ENCODE results near the gene FBXL7. TPM values are rescaled to one million over a fixed set of nuclear protein-coding genes. Genes with fewer than 3 reads are reported as not detected.

FBXL7 gene
- not detected for total RNA-seq

DNA sequence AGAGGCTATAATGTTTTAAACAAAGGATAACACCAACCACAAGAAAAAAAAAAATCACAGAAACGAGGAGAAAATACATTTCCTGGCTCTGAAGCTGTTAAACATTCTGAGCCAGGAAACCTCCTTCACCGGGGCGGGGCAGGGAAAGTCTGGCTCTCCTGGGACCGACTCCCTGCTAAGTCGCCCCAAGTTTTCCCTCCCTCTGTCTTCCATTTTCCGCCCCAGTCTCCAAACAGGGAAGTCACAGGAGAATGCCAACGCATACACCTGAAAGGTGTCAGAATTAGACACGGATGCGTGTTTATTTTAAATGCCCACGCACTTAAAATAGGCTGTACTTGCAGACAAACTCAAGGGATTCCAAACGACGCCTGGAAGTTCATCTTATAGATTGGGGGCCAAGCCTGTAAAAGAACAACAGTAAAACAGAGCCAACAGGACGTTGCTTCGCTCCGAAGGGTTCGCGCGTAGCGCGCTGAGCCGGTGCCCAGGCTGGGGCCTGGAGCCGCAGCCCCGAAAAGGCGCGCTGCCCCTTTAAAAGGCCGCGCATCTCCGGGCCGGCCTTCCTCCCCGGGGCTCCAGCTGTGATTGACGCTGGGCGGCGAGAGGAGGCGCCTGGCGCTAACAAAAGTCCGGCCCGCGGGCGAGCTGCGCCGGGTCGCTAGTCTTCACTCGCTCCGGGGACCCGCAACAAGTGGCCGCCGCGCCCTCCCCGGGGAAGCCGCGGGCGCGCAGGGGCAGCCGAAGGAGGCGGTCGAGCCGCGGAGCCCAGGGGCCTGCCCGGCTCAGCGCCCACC lies at the start of gene FBXL7:
Gene FBXL7 (plus strand): TSS at position 653 of the 797 bp plus-strand sequence.
- H3K27me3 Mint-ChIP-seq = peaks cover 35% of the 10 kb centered on the region
- POLR2A ChIA-PET = no interaction called here
- H3K9me3 Mint-ChIP-seq = no peaks in the 10 kb centered on the region
- H3K27ac Mint-ChIP-seq = no peak within 1 kb of the TSS
- H3K4me1 Mint-ChIP-seq = no peaks in the 10 kb centered on the region
- DNase-seq (no peak), ATAC-seq (ENCODE audit: low read depth) (no peak)
- no peak within 1 kb of the TSS for H3K4me3 Mint-ChIP-seq
- H3K36me3 Mint-ChIP-seq = no peaks in the 10 kb centered on the region

DNA sequence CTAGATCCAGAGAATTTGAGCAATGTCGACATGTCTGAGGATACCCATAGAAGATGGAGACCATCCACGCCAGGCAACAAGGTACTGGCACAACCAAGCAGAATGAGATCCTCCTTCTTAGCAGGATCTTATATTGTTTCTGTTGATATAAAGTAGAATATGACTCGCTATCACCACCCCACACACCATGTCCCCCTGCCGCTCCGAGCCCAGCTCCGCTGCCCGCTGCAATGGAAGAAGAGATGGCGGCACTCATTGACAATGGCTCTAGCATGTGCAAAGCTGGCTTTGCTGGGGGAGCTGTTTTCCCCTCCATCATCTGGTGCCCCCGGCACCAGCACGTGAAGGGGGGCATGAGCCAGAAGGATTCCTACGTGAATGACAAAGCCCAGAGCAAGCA lies 49.5 kb upstream of the FBXL7 start:
- no peaks in the 10 kb centered on the region for H3K4me1 Mint-ChIP-seq
- ATAC-seq (ENCODE audit: low read depth) (no peak), DNase-seq (no peak)
- POLR2A ChIA-PET = no interaction called here
- no peaks in the 10 kb centered on the region for H3K27me3 Mint-ChIP-seq
- peaks cover 6% of the 10 kb centered on the region for H3K9me3 Mint-ChIP-seq
- H3K36me3 Mint-ChIP-seq = no peaks in the 10 kb centered on the region
- no peak overlapping the region for H3K27ac Mint-ChIP-seq
- no peak overlapping the region for H3K4me3 Mint-ChIP-seq

DNA sequence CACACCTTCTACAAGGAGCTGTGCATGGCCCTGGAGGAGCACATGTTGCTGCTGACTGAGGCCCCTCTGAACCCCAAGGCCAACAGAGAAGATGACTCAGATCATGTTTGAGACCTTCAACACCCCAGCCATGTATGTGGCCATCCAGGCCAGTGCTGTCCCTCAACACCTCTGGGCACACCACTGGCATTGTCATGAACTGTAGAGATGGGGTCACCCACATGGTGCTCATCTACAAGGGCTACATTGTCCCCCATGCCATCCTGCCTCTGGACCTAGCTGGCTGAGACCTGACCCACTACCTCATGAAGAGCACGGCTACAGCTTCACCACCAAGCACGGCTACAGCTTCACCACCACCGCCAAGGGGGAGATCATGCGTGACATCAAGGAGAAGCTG lies 49.0 kb upstream of the FBXL7 start:
- POLR2A ChIA-PET = no interaction called here
- Mint-ChIP-seq H3K4me3 (no peak overlapping the region), H3K4me1 (no peaks in the 10 kb centered on the region), H3K27ac (no peak overlapping the region), H3K9me3 (peaks cover 7% of the 10 kb centered on the region), H3K27me3 (no peaks in the 10 kb centered on the region), H3K36me3 (no peaks in the 10 kb centered on the region)
- ATAC-seq (ENCODE audit: low read depth) (no peak), DNase-seq (no peak)

DNA sequence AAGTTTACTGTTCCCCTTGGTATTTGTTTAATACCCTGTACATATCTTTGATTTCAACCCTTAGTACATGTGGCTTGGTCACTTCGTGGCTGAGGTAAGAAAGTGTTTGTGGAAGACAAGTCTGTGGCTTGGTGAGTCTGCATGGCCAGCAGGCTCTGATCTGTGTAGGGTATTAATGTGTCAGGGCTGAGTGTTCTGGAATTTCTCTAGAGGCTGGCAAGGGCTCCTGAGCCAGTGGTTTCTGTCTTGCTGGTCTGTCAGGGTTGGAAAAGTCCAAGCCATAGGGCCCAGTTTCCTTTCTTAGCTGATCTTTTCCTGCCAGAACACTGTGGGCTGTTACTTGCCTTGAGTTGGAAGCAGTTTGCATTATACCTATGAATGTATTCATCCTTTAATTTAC lies 48.0 kb upstream of the FBXL7 start:
- no peak for DNase-seq
- ATAC-seq (ENCODE audit: low read depth) = no peak
- H3K27me3 Mint-ChIP-seq = no peaks in the 10 kb centered on the region
- H3K9me3 Mint-ChIP-seq = peaks cover 8% of the 10 kb centered on the region
- POLR2A ChIA-PET = no interaction called here
- no peak overlapping the region for H3K27ac Mint-ChIP-seq
- no peak overlapping the region for H3K4me3 Mint-ChIP-seq
- H3K4me1 Mint-ChIP-seq = no peaks in the 10 kb centered on the region
- no peaks in the 10 kb centered on the region for H3K36me3 Mint-ChIP-seq

DNA sequence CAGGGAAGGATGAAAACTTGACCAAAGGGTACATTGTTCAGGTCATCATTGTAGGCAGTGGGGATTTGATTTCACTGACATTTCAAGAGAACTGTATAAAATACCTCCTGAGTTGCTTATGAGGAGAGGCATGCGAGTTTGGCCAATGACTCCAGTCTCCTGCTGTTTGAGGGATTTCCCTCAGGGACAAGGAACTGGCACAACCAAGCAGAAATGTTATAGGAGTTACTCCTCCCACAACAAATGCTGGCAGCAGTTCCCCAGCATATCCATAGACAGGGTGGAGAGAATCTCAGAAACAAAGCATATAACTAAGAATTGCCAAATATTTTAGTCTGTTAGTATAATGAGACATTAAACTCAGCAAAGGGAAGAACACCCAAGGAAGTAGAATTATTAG lies 47.2 kb upstream of the FBXL7 start:
- Mint-ChIP-seq H3K27ac (no peak overlapping the region), H3K36me3 (no peaks in the 10 kb centered on the region), H3K4me1 (no peaks in the 10 kb centered on the region), H3K4me3 (no peak overlapping the region), H3K27me3 (no peaks in the 10 kb centered on the region), H3K9me3 (peaks cover 8% of the 10 kb centered on the region)
- POLR2A ChIA-PET = no interaction called here
- no peak for ATAC-seq (ENCODE audit: low read depth)
- no peak for DNase-seq

DNA sequence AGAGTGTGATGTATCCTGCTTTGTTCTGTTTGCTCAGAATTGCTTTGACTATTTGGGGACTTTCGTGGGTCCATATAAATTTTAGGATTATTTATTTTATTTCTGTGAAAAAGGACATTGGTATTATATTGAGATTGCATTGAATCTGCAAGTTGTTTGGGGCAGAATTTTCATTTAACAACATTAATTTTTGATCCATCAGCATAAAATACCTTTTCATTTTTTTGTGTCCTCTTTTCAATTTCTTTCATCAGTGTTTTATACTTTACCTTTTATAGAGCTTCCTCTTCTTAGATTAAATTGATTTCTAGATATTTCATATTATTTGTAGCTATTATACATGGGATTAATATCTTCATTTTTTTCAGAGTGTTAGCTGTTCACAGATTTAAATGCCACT lies 40.8 kb upstream of the FBXL7 start:
- DNase-seq (no peak), ATAC-seq (ENCODE audit: low read depth) (no peak)
- H3K27ac Mint-ChIP-seq = no peak overlapping the region
- no peaks in the 10 kb centered on the region for H3K4me1 Mint-ChIP-seq
- H3K27me3 Mint-ChIP-seq = no peaks in the 10 kb centered on the region
- H3K9me3 Mint-ChIP-seq = peaks cover 4% of the 10 kb centered on the region
- POLR2A ChIA-PET = no interaction called here
- no peak overlapping the region for H3K4me3 Mint-ChIP-seq
- H3K36me3 Mint-ChIP-seq = no peaks in the 10 kb centered on the region

DNA sequence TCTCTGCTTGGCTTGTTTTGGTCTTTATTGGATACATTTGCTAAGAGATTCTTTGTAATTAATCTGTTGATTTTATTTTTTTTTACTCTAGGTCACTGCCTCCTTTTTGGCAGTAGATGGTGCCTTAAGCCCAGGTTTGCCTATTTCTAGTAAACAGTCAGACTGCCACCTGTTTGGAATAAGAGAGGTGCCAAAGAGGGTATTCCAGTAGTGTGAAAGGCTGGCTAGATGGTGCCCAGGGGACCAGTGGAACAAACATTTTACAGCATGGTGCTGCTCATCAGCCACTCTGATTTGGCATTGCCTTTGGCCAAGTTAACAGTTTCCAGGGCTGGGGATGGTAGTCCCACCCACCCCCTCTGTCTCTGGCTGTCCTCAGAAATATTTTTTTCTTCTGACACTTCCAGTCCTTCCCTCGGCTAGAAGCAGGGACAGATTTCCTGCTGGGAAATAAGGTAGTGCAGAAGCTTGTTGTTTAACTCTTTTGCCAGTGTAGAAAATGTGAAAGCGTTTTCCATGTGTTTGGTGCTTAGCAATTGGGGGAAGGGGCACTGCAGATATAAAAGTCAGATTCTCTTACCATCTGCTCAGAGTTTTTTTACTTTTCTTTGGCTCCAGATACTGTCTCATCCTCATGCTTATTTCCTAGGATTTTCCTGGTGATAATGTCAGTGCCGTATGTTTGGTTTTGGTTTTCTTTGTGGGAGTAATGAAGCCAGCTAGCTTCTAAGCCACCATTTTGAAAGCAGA lies 36.6 kb upstream of the FBXL7 start:
- POLR2A ChIA-PET = no interaction called here
- Mint-ChIP-seq H3K27ac (no peak overlapping the region), H3K27me3 (no peaks in the 10 kb centered on the region), H3K4me1 (no peaks in the 10 kb centered on the region), H3K4me3 (no peak overlapping the region), H3K36me3 (no peaks in the 10 kb centered on the region), H3K9me3 (peaks cover 2% of the 10 kb centered on the region)
- no peak for ATAC-seq (ENCODE audit: low read depth)
- DNase-seq = no peak

DNA sequence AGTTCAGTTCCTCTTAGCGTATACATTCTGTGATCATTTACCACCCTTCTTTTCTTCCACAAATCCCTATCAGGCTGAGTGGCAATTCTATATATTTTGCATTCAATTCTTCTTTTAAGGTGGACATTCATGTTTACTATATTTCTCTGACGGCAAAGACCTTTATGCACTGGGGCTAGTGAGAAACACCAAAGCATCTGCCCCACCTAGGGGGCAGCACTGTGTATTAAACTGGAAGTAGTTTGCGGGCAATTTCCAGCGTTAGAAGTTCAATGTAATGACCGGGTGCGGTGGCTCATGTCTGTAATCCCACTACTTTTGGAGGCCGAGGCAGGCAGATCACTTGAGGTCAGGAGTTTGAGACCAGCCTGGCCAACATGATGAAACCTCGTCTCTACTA lies 27.9 kb upstream of the FBXL7 start:
- POLR2A ChIA-PET = no interaction called here
- no peaks in the 10 kb centered on the region for H3K4me1 Mint-ChIP-seq
- H3K4me3 Mint-ChIP-seq = no peak overlapping the region
- ATAC-seq (ENCODE audit: low read depth) (no peak), DNase-seq (no peak)
- H3K9me3 Mint-ChIP-seq = no peaks in the 10 kb centered on the region
- H3K27me3 Mint-ChIP-seq = no peaks in the 10 kb centered on the region
- no peaks in the 10 kb centered on the region for H3K36me3 Mint-ChIP-seq
- no peak overlapping the region for H3K27ac Mint-ChIP-seq

DNA sequence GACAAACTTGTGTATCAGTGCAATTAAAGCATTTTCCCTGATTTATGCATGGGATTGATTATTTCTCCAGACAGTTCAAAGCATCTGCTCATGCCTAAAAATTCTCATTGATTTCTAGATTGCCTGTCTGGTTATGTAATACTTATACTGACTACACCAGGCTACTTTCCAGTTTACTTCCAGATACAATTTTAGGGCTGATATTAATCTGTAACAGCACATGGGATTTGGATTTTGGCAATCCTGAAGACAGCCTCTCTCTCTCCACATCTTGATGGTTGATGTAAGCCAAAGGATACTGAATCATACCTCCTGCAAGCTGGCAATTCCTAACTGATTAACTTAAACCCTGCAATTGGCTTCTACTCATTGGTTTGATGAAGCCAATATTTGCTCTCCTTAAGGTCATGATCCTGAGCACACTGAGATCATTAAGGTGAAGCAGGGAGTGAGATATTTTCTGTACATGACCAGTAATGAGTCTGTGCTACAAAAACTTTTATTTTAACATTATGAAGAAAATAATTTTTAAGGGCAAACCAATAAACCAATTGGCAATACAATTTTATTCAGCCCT lies 25.7 kb upstream of the FBXL7 start:
- no peak for ATAC-seq (ENCODE audit: low read depth)

DNA sequence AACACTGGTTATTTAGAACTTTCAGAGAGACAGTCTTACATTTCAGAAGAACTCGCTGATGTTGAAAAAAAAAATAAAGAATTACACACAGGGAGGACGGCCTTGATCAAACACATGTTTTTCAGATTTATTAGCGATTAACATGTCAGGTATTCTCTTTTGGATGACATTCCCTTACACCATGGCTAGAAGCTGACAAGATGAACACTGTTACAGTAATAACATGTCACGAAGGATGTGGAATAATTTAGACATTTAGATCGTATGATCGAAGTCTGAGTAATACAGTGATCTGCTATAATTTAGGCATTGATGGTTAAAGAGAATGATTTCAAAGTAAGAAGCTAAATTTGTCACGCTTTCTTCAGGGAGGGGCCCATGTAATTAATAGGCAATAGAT lies 24.6 kb upstream of the FBXL7 start:
- Mint-ChIP-seq H3K27me3 (no peaks in the 10 kb centered on the region), H3K4me1 (no peaks in the 10 kb centered on the region), H3K36me3 (no peaks in the 10 kb centered on the region), H3K9me3 (peaks cover 8% of the 10 kb centered on the region), H3K4me3 (no peak overlapping the region), H3K27ac (no peak overlapping the region)
- ATAC-seq (ENCODE audit: low read depth) (no peak), DNase-seq (no peak)
- POLR2A ChIA-PET = no interaction called here

More for the DNA sequence above, 25.7 kb upstream of the FBXL7 start:
- POLR2A ChIA-PET = no interaction called here
- DNase-seq = no peak
- Mint-ChIP-seq H3K36me3 (no peaks in the 10 kb centered on the region), H3K9me3 (peaks cover 8% of the 10 kb centered on the region), H3K4me3 (no peak overlapping the region), H3K4me1 (no peaks in the 10 kb centered on the region), H3K27me3 (no peaks in the 10 kb centered on the region), H3K27ac (no peak overlapping the region)

DNA sequence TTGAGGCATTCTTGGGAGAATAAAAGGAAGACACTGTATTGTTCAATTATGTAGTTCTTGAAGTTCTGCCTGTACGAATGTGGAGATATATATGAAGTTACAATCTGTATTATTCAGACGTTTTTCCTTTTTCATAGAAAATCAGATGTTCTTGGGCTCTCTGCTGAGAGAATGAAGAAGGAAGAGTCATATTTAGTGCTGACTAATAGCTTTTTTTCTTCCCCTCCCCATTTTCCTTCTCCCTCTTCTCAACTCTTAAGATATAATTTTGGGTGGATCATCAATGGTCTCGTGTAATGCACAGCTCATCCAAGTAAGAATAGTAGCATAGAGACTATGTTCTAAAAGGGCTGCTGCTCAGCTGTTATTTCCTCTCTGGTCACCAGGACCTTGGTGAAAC lies 23.0 kb upstream of the FBXL7 start:
- no peak overlapping the region for H3K27ac Mint-ChIP-seq
- no peaks in the 10 kb centered on the region for H3K36me3 Mint-ChIP-seq
- POLR2A ChIA-PET = no interaction called here
- ATAC-seq (ENCODE audit: low read depth) = no peak
- DNase-seq = no peak
- no peaks in the 10 kb centered on the region for H3K4me1 Mint-ChIP-seq
- H3K27me3 Mint-ChIP-seq = no peaks in the 10 kb centered on the region
- peaks cover 8% of the 10 kb centered on the region for H3K9me3 Mint-ChIP-seq
- no peak overlapping the region for H3K4me3 Mint-ChIP-seq

DNA sequence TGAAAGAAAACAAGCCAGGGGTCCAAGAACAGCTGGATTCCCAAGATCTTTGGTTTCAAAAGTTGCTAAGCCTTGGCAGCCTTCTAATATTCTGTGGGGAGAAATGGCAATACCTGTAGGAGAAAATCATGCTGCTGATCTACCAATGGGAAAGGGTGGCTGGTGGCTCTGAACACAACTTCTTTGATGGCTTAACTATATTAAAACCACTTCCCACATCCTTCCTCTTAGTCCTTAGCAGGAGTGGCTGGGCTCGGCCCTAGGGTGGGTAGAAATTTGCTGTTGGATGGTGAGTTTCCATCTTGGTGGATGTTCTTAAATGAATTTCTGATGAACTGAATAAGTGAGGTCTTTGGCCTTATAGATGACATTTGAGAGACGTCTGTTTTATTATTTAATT lies 19.5 kb upstream of the FBXL7 start:
- POLR2A ChIA-PET = no interaction called here
- H3K4me3 Mint-ChIP-seq = no peak overlapping the region
- H3K36me3 Mint-ChIP-seq = no peaks in the 10 kb centered on the region
- no peak for DNase-seq
- no peak overlapping the region for H3K27ac Mint-ChIP-seq
- peaks cover 8% of the 10 kb centered on the region for H3K9me3 Mint-ChIP-seq
- no peaks in the 10 kb centered on the region for H3K27me3 Mint-ChIP-seq
- H3K4me1 Mint-ChIP-seq = no peaks in the 10 kb centered on the region
- ATAC-seq (ENCODE audit: low read depth) = no peak

DNA sequence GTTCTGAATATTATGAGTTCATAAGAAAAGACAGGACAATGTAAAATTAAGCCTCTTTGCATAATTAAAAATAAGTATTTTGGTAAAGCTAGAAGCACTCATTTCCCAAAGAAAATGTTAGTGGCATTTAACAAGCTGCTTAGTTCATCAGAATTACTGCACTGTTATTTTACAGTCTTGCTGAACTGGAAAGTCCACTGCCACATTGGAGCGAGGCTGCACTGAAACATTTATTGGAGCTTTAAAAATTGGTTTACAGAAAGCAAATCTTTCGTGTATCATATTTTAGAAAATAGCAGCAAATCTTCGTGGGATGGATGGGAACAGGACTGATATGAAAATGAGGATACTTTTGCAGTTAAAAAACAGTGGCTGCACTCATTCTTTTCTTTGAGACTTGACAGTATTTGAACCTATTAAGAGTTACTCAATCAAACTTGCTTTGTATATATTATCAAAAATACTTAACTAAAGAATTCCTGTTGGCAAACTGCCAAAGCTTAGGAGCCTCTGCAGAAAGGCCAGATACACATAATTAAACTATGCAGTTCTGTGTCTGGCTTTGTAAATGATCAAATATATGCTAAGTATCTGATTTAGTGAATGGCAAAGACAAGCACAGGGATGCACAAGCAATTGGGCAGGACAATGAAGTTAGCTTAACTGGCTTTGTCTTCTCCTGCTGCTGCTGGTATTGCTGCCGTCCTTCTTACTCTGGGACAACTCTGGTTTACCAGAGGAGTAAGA lies 16.5 kb upstream of the FBXL7 start:
- no peaks in the 10 kb centered on the region for H3K36me3 Mint-ChIP-seq
- H3K4me1 Mint-ChIP-seq = no peaks in the 10 kb centered on the region
- no peak for ATAC-seq (ENCODE audit: low read depth)
- no peak overlapping the region for H3K4me3 Mint-ChIP-seq
- H3K27me3 Mint-ChIP-seq = no peaks in the 10 kb centered on the region
- peaks cover 4% of the 10 kb centered on the region for H3K9me3 Mint-ChIP-seq
- no peak for DNase-seq
- POLR2A ChIA-PET = no interaction called here
- no peak overlapping the region for H3K27ac Mint-ChIP-seq
